Epithelial cell of esophagus (primary cell): Measurements from ENCODE around the gene FAM240A.

ENCODE experiments used
- DNase-seq: peaks from one replicate; pipeline ENCODE4 v3.0.0; 2010; ENCODE audit warnings: low read depth
- H3K4me3 ChIP-seq: 2 replicates; pipeline ENCODE4 v1.5.1; 2011; ENCODE audit warnings: mild to moderate bottlenecking, low read length, control low read depth
- CTCF ChIP-seq: IDR thresholded peaks from 2 replicates; pipeline ENCODE4 v1.5.1; 2011; ENCODE audit warnings: low read depth, mild to moderate bottlenecking, low read length, control low read depth, inconsistent platforms; ENCODE audit not compliant: insufficient read depth; ENCODE audit errors: missing control alignments

The FAM240A gene

GRCh38 chr3:46607603-46608028 lies 4.7 kb upstream of the FAM240A start:
- no peak for DNase-seq
- H3K4me3 ChIP-seq = no peak overlapping the region
- peak; percentile 12 for TF ChIP-seq CTCF

GRCh38 chr3:46609212-46609721 lies 3.1 kb upstream of the FAM240A start:
- H3K4me3 ChIP-seq = no peak overlapping the region
- no peak for TF ChIP-seq CTCF
- no peak for DNase-seq

GRCh38 chr3:46609944-46610722 lies 2.2 kb upstream of the FAM240A start:
- DNase-seq = no peak
- TF ChIP-seq CTCF = no peak

GRCh38 chr3:46613313-46614005 lies 1.1 kb downstream of the FAM240A start:
- TF ChIP-seq CTCF = no peak
- H3K4me3 ChIP-seq = no peak overlapping the region

More at GRCh38 chr3:46609944-46610722, 2.2 kb upstream of the FAM240A start:
- H3K4me3 ChIP-seq = no peak overlapping the region

GRCh38 chr3:46614431-46614830 lies 2.1 kb downstream of the FAM240A start:
- DNase-seq = no peak
- no peak overlapping the region for H3K4me3 ChIP-seq
- no peak for TF ChIP-seq CTCF

More at GRCh38 chr3:46613313-46614005, 1.1 kb downstream of the FAM240A start:
- no peak for DNase-seq

- H3K4me3 ChIP-seq = no peak overlapping the region
- TF ChIP-seq CTCF = no peak
- no peak for DNase-seq
Measured at GRCh38 chr3:46615050-46615775, 2.9 kb downstream of the FAM240A start.
